Midbrain (tissue), 1 donor: ENCODE data around the gene CACNB1.
A peak's percentile ranks its signal among the peaks of the same experiment; 100 is the strongest.

Experiments used
- DNase-seq: peaks from one replicate; lab custom pipeline; 2025; lab: John Stamatoyannopoulos, UW

Gene CACNB1

DNA sequence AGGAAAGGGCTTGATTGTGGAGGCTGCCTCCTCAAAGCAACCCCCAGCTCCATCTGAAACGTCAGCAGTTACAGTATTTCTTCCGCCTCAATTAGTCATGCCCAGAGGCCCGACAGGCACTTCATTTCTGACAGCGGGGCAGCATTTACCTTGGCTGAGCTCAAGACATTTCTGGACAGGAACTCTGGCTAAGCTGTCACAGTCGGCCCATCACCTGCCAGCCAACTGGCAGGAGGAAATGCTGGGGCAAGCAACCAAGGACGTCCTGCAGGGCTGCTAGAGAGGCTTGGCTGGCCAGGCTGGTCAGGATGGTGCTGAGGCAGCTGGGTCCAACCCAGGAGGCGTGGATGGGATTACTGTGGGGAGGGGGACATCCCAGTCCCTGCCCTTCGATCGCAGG is 73.8 kb downstream of the CACNB1 start:
- peak; percentile 5 for DNase-seq
